WTC11 (cell line): ENCODE data around the gene NRP2.

Experiments
- ARID4B ChIP-seq: sonication (generic); formaldehyde crosslinking; IDR thresholded peaks from 2 replicates; pipeline ENCODE4 v1.8.0; 2023; ENCODE audit warnings: missing genetic modification reagents, mild to moderate bottlenecking, borderline replicate concordance
- ATF2 ChIP-seq: sonication (generic); formaldehyde crosslinking; IDR thresholded peaks from 2 replicates; pipeline ENCODE4 v1.8.1; 2022; ENCODE audit warnings: low read depth, missing genetic modification reagents, borderline replicate concordance
- CTCF ChIP-seq: fragments of 200-600 bp; IDR thresholded peaks from 2 replicates; pipeline ENCODE4 v1.8.0; 2022; ENCODE audit warnings: antibody characterized with exemption
- E2F5 ChIP-seq: sonication (generic); formaldehyde crosslinking; IDR thresholded peaks from 2 replicates; pipeline ENCODE4 v1.8.1; 2022; ENCODE audit warnings: mild to moderate bottlenecking, moderate library complexity, missing genetic modification reagents
- ELF4 ChIP-seq: sonication (generic); formaldehyde crosslinking; IDR thresholded peaks from 2 replicates; pipeline ENCODE4 v1.8.1; 2022; ENCODE audit warnings: low read depth, mild to moderate bottlenecking, moderate library complexity, missing genetic modification reagents
- IRF2 ChIP-seq: sonication (generic); formaldehyde crosslinking; IDR thresholded peaks from 2 replicates; pipeline ENCODE4 v1.8.0; 2022; ENCODE audit warnings: low read depth, missing genetic modification reagents, borderline replicate concordance
- MAX ChIP-seq: sonication (generic); formaldehyde crosslinking; IDR thresholded peaks from 2 replicates; pipeline ENCODE4 v1.8.0; 2022; ENCODE audit warnings: mild to moderate bottlenecking, missing genetic modification reagents
- ZNF425 ChIP-seq: fragments of 250-450 bp; sonication (Bioruptor Pico); conservative IDR thresholded peaks from 2 replicates; pipeline ENCODE4 v1.9.0; 2021; ENCODE audit warnings: mild to moderate bottlenecking

- TF ChIP-seq ELF4 (no peak), CTCF (no peak), ATF2 (no peak), E2F5 (CRISPR knock-in tag) (no peak), IRF2 (CRISPR knock-in tag) (no peak), ARID4B (CRISPR knock-in tag) (no peak), ZNF425 (CRISPR knock-in tag) (no peak), MAX (CRISPR knock-in tag) (no peak)
Observed at GRCh38 chr2:205687641-205687956, 5.3 kb downstream of the NRP2 start.
